ENCODE measurements around the gene MUS81. TPM values are rescaled to one million over a fixed set of nuclear protein-coding genes. Genes with fewer than 3 reads are reported as not detected.

MUS81 gene
- total and polyA plus RNA-seq, 2 of the 13 experiments (the other 11 are each of a cell fraction or from before 2014, with no cell fraction given): 25.6 to 30.2 TPM

GRCh38 chr11:65860278-65861164 lies at the start of gene MUS81 (continued):
- TF ChIP-seq ZNF512 (CRISPR knock-in tag; IDR thresholded peaks at IDR 0.05) (no peak), KLF15 (CRISPR knock-in tag; IDR thresholded peaks at IDR 0.05; ENCODE audit: borderline replicate concordance) (peak; percentile 24; the same call in 1 of the 2 replicates), ZNF562 (CRISPR knock-in tag; IDR thresholded peaks at IDR 0.05; ENCODE audit: borderline replicate concordance) (no peak), ELF3 (CRISPR knock-in tag; IDR thresholded peaks at IDR 0.05) (peak; percentile 45; the same call in 1 of the 2 replicates), SNAPC5 (CRISPR knock-in tag; IDR thresholded peaks at IDR 0.05; ENCODE audit: borderline replicate concordance) (no peak), ZNF224 (CRISPR knock-in tag; IDR thresholded peaks at IDR 0.05) (0 out of 2 replicates have a peak, but pooled peaks have one; percentile 33), MTA1 (CRISPR knock-in tag; IDR thresholded peaks at IDR 0.05; ENCODE audit: borderline replicate concordance) (0 out of 2 replicates have a peak, but pooled peaks have one; percentile 10), ETV5 (CRISPR knock-in tag; IDR thresholded peaks at IDR 0.05; ENCODE audit: borderline replicate concordance) (peak; percentile 75), ZNF160 (CRISPR knock-in tag; IDR thresholded peaks at IDR 0.05) (peak; percentile 72; the same call in 1 of the 2 replicates), SPEN (CRISPR knock-in tag; IDR thresholded peaks at IDR 0.05; ENCODE audit: low read depth) (peak; percentile 67), ZNF615 (CRISPR knock-in tag; IDR thresholded peaks at IDR 0.05; ENCODE audit: borderline replicate concordance) (no peak; the same call in 1 of the 2 replicates), ZNF367 (CRISPR knock-in tag; IDR thresholded peaks at IDR 0.05; ENCODE audit: borderline replicate concordance) (no peak), PBX2 (CRISPR knock-in tag; IDR thresholded peaks at IDR 0.05) (peak; percentile 57), ZNF496 (CRISPR knock-in tag; IDR thresholded peaks at IDR 0.05; ENCODE audit: insufficient replicate concordance) (no peak), HNRNPK (IDR thresholded peaks at IDR 0.05; ENCODE audit: low read depth, low read length, poor library complexity, severe bottlenecking) (peak; percentile 59), SIN3A (IDR thresholded peaks at IDR 0.05; ENCODE audit: borderline replicate concordance, low read depth, low read length) (peak; percentile 95), IKZF4 (CRISPR knock-in tag; IDR thresholded peaks at IDR 0.05; ENCODE audit: borderline replicate concordance, low read depth, not compliant biosample characterization) (no peak), ZNF205 (CRISPR knock-in tag; IDR thresholded peaks at IDR 0.05) (peak; percentile 75; the same call in 1 of the 2 replicates), CBFB (CRISPR knock-in tag; IDR thresholded peaks at IDR 0.05) (no peak), ZNF292 (CRISPR knock-in tag; IDR thresholded peaks at IDR 0.05; ENCODE audit: borderline replicate concordance, low read depth) (no peak), CENPT (CRISPR knock-in tag; IDR thresholded peaks at IDR 0.05; ENCODE audit: low read depth) (no peak), POLR2AphosphoS2 (IDR thresholded peaks at IDR 0.05; ENCODE audit: low read depth, low read length) (no peak)
- TF ChIP-seq, protein P1, sequence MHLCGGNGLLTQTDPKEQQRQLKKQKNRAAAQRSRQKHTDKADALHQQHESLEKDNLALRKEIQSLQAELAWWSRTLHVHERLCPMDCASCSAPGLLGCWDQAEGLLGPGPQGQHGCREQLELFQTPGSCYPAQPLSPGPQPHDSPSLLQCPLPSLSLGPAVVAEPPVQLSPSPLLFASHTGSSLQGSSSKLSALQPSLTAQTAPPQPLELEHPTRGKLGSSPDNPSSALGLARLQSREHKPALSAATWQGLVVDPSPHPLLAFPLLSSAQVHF (CRISPR knock-in tag; IDR thresholded peaks at IDR 0.05): no peak

All from HepG2 (cell line).